ENCODE measurements around the gene CRACDL.

CRACDL gene

DNA sequence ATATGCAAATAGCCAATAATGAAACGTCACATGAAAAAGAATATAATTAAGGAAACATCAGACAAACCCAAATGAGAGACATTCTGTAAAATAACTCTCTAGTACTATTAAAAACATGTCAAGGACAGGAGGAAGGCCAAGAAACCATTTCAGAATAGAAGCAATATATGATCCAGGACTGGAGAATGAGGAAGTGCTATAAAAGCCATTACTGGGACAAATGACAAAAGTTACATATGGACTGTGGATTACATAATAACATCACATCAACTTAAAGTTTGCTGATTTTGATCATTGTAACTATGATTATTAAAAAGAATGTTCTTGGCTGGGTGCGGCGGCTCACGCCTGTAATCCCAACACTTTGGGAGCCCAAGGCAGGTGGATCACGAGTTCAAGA, 81.3 kb downstream of the CRACDL start:
- no peak for ATAC-seq
- TF ChIP-seq GLIS3 (CRISPR knock-in tag; IDR thresholded peaks at IDR 0.05) (no peak), ZNF70 (CRISPR knock-in tag; IDR thresholded peaks at IDR 0.05) (no peak), ISL1 (CRISPR knock-in tag; IDR thresholded peaks at IDR 0.05) (no peak)

DNA sequence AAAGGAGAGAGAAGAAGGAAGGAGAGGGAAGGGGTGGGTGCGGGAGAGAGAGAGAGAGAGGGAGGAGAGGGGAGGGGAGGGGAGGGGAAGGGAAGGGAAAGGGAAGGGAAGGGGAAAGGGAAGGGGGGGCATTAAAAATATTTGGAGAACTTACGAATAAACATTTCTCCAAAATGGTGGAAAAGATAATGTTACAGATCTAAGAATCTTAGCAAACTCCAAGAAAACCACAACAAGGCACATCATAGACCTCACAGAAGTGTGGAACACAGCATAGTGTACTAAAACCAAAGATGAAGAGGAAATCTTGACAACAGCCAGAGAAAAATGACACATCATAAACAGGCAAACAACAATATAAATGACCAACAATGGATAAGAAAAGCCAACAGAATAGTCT, 83.1 kb downstream of the CRACDL start:
- no peak for ATAC-seq
- TF ChIP-seq, protein P1, sequence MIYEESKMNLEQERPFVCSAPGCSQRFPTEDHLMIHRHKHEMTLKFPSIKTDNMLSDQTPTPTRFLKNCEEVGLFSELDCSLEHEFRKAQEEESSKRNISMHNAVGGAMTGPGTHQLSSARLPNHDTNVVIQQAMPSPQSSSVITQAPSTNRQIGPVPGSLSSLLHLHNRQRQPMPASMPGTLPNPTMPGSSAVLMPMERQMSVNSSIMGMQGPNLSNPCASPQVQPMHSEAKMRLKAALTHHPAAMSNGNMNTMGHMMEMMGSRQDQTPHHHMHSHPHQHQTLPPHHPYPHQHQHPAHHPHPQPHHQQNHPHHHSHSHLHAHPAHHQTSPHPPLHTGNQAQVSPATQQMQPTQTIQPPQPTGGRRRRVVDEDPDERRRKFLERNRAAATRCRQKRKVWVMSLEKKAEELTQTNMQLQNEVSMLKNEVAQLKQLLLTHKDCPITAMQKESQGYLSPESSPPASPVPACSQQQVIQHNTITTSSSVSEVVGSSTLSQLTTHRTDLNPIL (CRISPR knock-in tag; IDR thresholded peaks at IDR 0.05; ENCODE audit: low read depth), result no peak
- TF ChIP-seq ZNF8 (CRISPR knock-in tag; IDR thresholded peaks at IDR 0.05) (no peak), ZNF565 (CRISPR knock-in tag; conservative IDR thresholded peaks at IDR 0.05; ENCODE audit: low read depth) (no peak), ZC3H10 (CRISPR knock-in tag; IDR thresholded peaks at IDR 0.05) (no peak), BACH2 (CRISPR knock-in tag; IDR thresholded peaks at IDR 0.05; ENCODE audit: borderline replicate concordance) (no peak), SNAI2 (CRISPR knock-in tag; IDR thresholded peaks at IDR 0.05) (no peak), ZNF70 (CRISPR knock-in tag; IDR thresholded peaks at IDR 0.05) (no peak)
- TF ChIP-seq, protein P2, sequence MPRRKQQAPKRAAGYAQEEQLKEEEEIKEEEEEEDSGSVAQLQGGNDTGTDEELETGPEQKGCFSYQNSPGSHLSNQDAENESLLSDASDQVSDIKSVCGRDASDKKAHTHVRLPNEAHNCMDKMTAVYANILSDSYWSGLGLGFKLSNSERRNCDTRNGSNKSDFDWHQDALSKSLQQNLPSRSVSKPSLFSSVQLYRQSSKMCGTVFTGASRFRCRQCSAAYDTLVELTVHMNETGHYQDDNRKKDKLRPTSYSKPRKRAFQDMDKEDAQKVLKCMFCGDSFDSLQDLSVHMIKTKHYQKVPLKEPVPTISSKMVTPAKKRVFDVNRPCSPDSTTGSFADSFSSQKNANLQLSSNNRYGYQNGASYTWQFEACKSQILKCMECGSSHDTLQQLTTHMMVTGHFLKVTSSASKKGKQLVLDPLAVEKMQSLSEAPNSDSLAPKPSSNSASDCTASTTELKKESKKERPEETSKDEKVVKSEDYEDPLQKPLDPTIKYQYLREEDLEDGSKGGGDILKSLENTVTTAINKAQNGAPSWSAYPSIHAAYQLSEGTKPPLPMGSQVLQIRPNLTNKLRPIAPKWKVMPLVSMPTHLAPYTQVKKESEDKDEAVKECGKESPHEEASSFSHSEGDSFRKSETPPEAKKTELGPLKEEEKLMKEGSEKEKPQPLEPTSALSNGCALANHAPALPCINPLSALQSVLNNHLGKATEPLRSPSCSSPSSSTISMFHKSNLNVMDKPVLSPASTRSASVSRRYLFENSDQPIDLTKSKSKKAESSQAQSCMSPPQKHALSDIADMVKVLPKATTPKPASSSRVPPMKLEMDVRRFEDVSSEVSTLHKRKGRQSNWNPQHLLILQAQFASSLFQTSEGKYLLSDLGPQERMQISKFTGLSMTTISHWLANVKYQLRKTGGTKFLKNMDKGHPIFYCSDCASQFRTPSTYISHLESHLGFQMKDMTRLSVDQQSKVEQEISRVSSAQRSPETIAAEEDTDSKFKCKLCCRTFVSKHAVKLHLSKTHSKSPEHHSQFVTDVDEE (CRISPR knock-in tag; IDR thresholded peaks at IDR 0.05), result no peak
- TF ChIP-seq, protein P3, sequence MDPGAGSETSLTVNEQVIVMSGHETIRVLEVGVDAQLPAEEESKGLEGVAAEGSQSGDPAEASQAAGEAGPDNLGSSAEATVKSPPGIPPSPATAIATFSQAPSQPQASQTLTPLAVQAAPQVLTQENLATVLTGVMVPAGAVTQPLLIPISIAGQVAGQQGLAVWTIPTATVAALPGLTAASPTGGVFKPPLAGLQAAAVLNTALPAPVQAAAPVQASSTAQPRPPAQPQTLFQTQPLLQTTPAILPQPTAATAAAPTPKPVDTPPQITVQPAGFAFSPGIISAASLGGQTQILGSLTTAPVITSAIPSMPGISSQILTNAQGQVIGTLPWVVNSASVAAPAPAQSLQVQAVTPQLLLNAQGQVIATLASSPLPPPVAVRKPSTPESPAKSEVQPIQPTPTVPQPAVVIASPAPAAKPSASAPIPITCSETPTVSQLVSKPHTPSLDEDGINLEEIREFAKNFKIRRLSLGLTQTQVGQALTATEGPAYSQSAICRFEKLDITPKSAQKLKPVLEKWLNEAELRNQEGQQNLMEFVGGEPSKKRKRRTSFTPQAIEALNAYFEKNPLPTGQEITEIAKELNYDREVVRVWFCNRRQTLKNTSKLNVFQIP (CRISPR knock-in tag; IDR thresholded peaks at IDR 0.05; ENCODE audit: borderline replicate concordance, low read depth), result no peak

DNA sequence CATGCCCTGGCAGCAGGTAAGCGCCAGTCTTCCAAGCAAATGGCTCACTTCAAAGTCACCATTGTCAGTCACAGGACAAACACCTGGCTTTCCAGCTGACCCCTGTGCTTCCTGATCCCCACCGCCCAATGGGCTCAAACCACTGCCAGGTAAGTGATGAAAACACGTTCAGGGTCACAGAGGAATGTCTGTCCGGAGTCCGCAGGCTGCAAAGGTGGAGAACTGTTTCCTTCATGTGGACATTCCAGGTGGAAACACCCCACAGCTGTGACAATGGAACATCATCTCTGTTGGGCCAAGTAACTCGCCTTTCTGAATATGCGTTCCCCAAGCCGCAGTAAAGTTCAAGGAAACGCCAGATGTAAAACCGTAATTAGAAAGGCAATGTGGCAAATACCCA, 86.0 kb downstream of the CRACDL start:
- TF ChIP-seq TCF4 (CRISPR knock-in tag; IDR thresholded peaks at IDR 0.05; ENCODE audit: borderline replicate concordance) (no peak), ARNTL (CRISPR knock-in tag; IDR thresholded peaks at IDR 0.05; ENCODE audit: borderline replicate concordance, low read depth) (no peak), ZNF565 (CRISPR knock-in tag; conservative IDR thresholded peaks at IDR 0.05; ENCODE audit: low read depth) (no peak), OSR1 (CRISPR knock-in tag; IDR thresholded peaks at IDR 0.05) (no peak), PPARA (CRISPR knock-in tag; IDR thresholded peaks at IDR 0.05; ENCODE audit: borderline replicate concordance) (no peak)
- ATAC-seq, result no peak

DNA sequence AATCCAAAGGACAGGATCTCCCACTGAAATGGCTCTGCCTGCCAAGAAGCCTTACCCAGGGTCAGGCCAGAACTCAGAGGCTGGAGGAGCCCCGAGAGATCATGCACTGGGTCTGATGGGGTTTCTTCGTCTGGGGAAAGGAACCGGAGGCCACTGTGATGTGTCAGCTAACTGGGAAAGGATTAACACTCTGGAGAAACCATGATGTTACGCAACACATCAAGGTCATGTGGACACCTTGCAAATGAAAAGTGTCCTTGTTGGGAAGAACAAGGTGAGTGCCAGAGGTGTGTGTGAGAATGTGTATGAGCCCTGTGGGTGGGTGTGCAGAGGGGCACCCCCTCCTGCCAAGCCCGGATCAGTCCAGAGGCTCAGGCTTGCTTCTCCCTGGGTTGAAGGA, 86.9 kb downstream of the CRACDL start:
- ATAC-seq, result no peak
- no peak for TF ChIP-seq OSR1 (CRISPR knock-in tag; IDR thresholded peaks at IDR 0.05)
- no peak for TF ChIP-seq GLIS3 (CRISPR knock-in tag; IDR thresholded peaks at IDR 0.05)
- no peak for TF ChIP-seq TCF4 (CRISPR knock-in tag; IDR thresholded peaks at IDR 0.05; ENCODE audit: borderline replicate concordance)
- no peak for TF ChIP-seq ZFP3 (CRISPR knock-in tag; IDR thresholded peaks at IDR 0.05)
- no peak for TF ChIP-seq ZNF565 (CRISPR knock-in tag; conservative IDR thresholded peaks at IDR 0.05; ENCODE audit: low read depth)
- no peak for TF ChIP-seq ZNF70 (CRISPR knock-in tag; IDR thresholded peaks at IDR 0.05)
- TF ChIP-seq, protein P4, sequence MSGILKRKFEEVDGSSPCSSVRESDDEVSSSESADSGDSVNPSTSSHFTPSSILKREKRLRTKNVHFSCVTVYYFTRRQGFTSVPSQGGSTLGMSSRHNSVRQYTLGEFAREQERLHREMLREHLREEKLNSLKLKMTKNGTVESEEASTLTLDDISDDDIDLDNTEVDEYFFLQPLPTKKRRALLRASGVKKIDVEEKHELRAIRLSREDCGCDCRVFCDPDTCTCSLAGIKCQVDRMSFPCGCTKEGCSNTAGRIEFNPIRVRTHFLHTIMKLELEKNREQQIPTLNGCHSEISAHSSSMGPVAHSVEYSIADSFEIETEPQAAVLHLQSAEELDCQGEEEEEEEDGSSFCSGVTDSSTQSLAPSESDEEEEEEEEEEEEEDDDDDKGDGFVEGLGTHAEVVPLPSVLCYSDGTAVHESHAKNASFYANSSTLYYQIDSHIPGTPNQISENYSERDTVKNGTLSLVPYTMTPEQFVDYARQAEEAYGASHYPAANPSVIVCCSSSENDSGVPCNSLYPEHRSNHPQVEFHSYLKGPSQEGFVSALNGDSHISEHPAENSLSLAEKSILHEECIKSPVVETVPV (CRISPR knock-in tag; IDR thresholded peaks at IDR 0.05), result no peak
- no peak for TF ChIP-seq ESRRG (CRISPR knock-in tag; IDR thresholded peaks at IDR 0.05)
- TF ChIP-seq, protein P2 (CRISPR knock-in tag; IDR thresholded peaks at IDR 0.05), result no peak
- TF ChIP-seq, protein P1 (CRISPR knock-in tag; IDR thresholded peaks at IDR 0.05; ENCODE audit: low read depth), result no peak
- no peak for TF ChIP-seq ZC3H10 (CRISPR knock-in tag; IDR thresholded peaks at IDR 0.05)
- TF ChIP-seq RARB (CRISPR knock-in tag; IDR thresholded peaks at IDR 0.05), result no peak
- TF ChIP-seq BACH2 (CRISPR knock-in tag; IDR thresholded peaks at IDR 0.05; ENCODE audit: borderline replicate concordance), result no peak
- TF ChIP-seq, protein P3 (CRISPR knock-in tag; IDR thresholded peaks at IDR 0.05; ENCODE audit: borderline replicate concordance, low read depth), result no peak
- TF ChIP-seq ZFP30 (CRISPR knock-in tag; IDR thresholded peaks at IDR 0.05), result no peak
- TF ChIP-seq SNAI2 (CRISPR knock-in tag; IDR thresholded peaks at IDR 0.05), result no peak
- no peak for TF ChIP-seq PPARA (CRISPR knock-in tag; IDR thresholded peaks at IDR 0.05; ENCODE audit: borderline replicate concordance)

Measured in SK-N-SH treated with all-trans-retinoic acid at 6 μM for 48 hours (cell line).